Brain microvascular endothelial cell (primary cell): ENCODE measurements around the gene F13A1.

Experiments
- DNase-seq: peaks from one replicate; pipeline ENCODE4 v3.0.0-alpha.2; 2020
- H3K27ac ChIP-seq: fragments of 250-450 bp; sonication (Bioruptor Pico); 2 replicates; pipeline ENCODE4 v1.5.1; 2020; ENCODE audit warnings: mild to moderate bottlenecking, moderate library complexity
- H3K27me3 ChIP-seq: fragments of 250-450 bp; sonication (Bioruptor Pico); replicated peaks from 2 replicates; pipeline ENCODE4 v1.5.1; 2020; ENCODE audit warnings: mild to moderate bottlenecking
- H3K36me3 ChIP-seq: fragments of 250-450 bp; sonication (Bioruptor Pico); replicated peaks from 2 replicates; pipeline ENCODE4 v1.5.1; 2020; ENCODE audit warnings: mild to moderate bottlenecking
- H3K4me3 ChIP-seq: 2 replicates; pipeline ENCODE4 v1.5.1; 2011; ENCODE audit warnings: low read depth, mild to moderate bottlenecking, control low read depth, low read length, moderate library complexity
- CTCF ChIP-seq: IDR thresholded peaks from 2 replicates; pipeline ENCODE4 v1.5.1; 2011; ENCODE audit warnings: low read depth, mild to moderate bottlenecking, moderate library complexity, low read length, control low read depth, inconsistent platforms; ENCODE audit errors: missing control alignments
- in situ Hi-C: cut with HindIII; loops from 2 replicates; pipeline ENCODE4 v1.10.0; 2017; ENCODE audit warnings: low sequenced_read_pairs, low pct_ligation_motif_present

Gene F13A1

GRCh38 chr6:6319952-6320811 is at the start of gene F13A1:
Gene F13A1, minus strand, starts transcription at chr6:6320662. Its CDS starts 1,998 bp downstream, at chr6:6318664.
- H3K4me3 ChIP-seq = no peak within 1 kb of the TSS
- in situ Hi-C loops = no loop called here

GRCh38 chr6:6368684-6369052 is 48.2 kb upstream of the F13A1 start:
- Histone ChIP-seq H3K36me3 (no peaks in the 10 kb centered on the region), H3K4me3 (no peak overlapping the region), H3K27ac (no peak overlapping the region), H3K27me3 (no peaks in the 10 kb centered on the region)
- in situ Hi-C loops = no loop called here
- TF ChIP-seq CTCF = no peak
- no peak for DNase-seq

More at GRCh38 chr6:6319952-6320811, at the start of gene F13A1:
- Histone ChIP-seq H3K27ac (no peak within 1 kb of the TSS), H3K36me3 (no peaks in the 10 kb centered on the region), H3K27me3 (no peaks in the 10 kb centered on the region)
- TF ChIP-seq CTCF = no peak
- DNase-seq = no peak

GRCh38 chr6:6368040-6368683 is 47.7 kb upstream of the F13A1 start:
- in situ Hi-C loops = no loop called here
- TF ChIP-seq CTCF = no peak
- no peaks in the 10 kb centered on the region for H3K36me3 ChIP-seq
- H3K4me3 ChIP-seq = no peak overlapping the region
- H3K27ac ChIP-seq = no peak overlapping the region
- H3K27me3 ChIP-seq = no peaks in the 10 kb centered on the region
- no peak for DNase-seq

GRCh38 chr6:6366803-6367202 is 46.3 kb upstream of the F13A1 start:
- no peak for DNase-seq
- in situ Hi-C loops = no loop called here
- no peak for TF ChIP-seq CTCF
- H3K36me3 ChIP-seq = no peaks in the 10 kb centered on the region
- H3K4me3 ChIP-seq = no peak overlapping the region
- no peak overlapping the region for H3K27ac ChIP-seq
- H3K27me3 ChIP-seq = no peaks in the 10 kb centered on the region

- Histone ChIP-seq H3K27me3 (no peaks in the 10 kb centered on the region), H3K4me3 (no peak overlapping the region), H3K27ac (no peak overlapping the region), H3K36me3 (no peaks in the 10 kb centered on the region)
- DNase-seq = no peak
- no peak for TF ChIP-seq CTCF
- in situ Hi-C loops = no loop called here
Measured at GRCh38 chr6:6365242-6365641, 44.8 kb upstream of the F13A1 start.
